ENCODE results near the gene KRT13. TPM values are rescaled to one million over a fixed set of nuclear protein-coding genes. Genes with fewer than 3 reads are reported as not detected.

KRT13 gene
- total RNA-seq, 1 donor from 2014 or later: not detected

GRCh38 chr17:41480581-41480980 is 24.8 kb downstream of the KRT13 start:
- H3K27me3 Mint-ChIP-seq (ENCODE audit: insufficient read depth): peaks cover 7% of the 10 kb centered on the region
- intact Hi-C loops (cut with micrococcal nuclease): no loop called here
- DNase-seq (ENCODE audit: low spot score): no peak
- H3K9me3 Mint-ChIP-seq: no peaks in the 10 kb centered on the region
- no peak overlapping the region for H3K27ac Mint-ChIP-seq
- H3K4me1 Mint-ChIP-seq (ENCODE audit: low read depth): no peaks in the 10 kb centered on the region
- no peaks in the 10 kb centered on the region for H3K36me3 Mint-ChIP-seq (ENCODE audit: low read depth)
- no peak overlapping the region for H3K4me3 Mint-ChIP-seq

- DNase-seq (ENCODE audit: low spot score): no peak
- no peak overlapping the region for H3K4me3 Mint-ChIP-seq
- H3K4me1 Mint-ChIP-seq (ENCODE audit: low read depth): no peaks in the 10 kb centered on the region
- H3K36me3 Mint-ChIP-seq (ENCODE audit: low read depth): no peaks in the 10 kb centered on the region
- H3K27me3 Mint-ChIP-seq (ENCODE audit: insufficient read depth): peaks cover 7% of the 10 kb centered on the region
- intact Hi-C loops (cut with micrococcal nuclease): no loop called here
- H3K27ac Mint-ChIP-seq: no peak overlapping the region
- no peaks in the 10 kb centered on the region for H3K9me3 Mint-ChIP-seq
Measured at GRCh38 chr17:41480136-41480535, 25.3 kb downstream of the KRT13 start.

GRCh38 chr17:41478237-41478636 is 27.2 kb downstream of the KRT13 start:
- Mint-ChIP-seq H3K27me3 (ENCODE audit: insufficient read depth) (peaks cover 5% of the 10 kb centered on the region), H3K27ac (no peak overlapping the region), H3K9me3 (no peaks in the 10 kb centered on the region), H3K4me3 (no peak overlapping the region), H3K36me3 (ENCODE audit: low read depth) (no peaks in the 10 kb centered on the region), H3K4me1 (ENCODE audit: low read depth) (no peaks in the 10 kb centered on the region)
- intact Hi-C loops (cut with micrococcal nuclease): no loop called here
- DNase-seq (ENCODE audit: low spot score): no peak

- no peak for DNase-seq (ENCODE audit: low spot score)
- H3K27me3 Mint-ChIP-seq (ENCODE audit: insufficient read depth): peaks cover 8% of the 10 kb centered on the region
- H3K9me3 Mint-ChIP-seq: no peaks in the 10 kb centered on the region
- intact Hi-C loops (cut with micrococcal nuclease): no loop called here
- no peaks in the 10 kb centered on the region for H3K4me1 Mint-ChIP-seq (ENCODE audit: low read depth)
- no peaks in the 10 kb centered on the region for H3K36me3 Mint-ChIP-seq (ENCODE audit: low read depth)
- no peak overlapping the region for H3K27ac Mint-ChIP-seq
- no peak overlapping the region for H3K4me3 Mint-ChIP-seq
Measured at GRCh38 chr17:41476866-41477815, 28.3 kb downstream of the KRT13 start.

GRCh38 chr17:41475421-41475820 is 30.0 kb downstream of the KRT13 start:
- Mint-ChIP-seq H3K4me3 (no peak overlapping the region), H3K9me3 (no peaks in the 10 kb centered on the region), H3K4me1 (ENCODE audit: low read depth) (no peaks in the 10 kb centered on the region), H3K27me3 (ENCODE audit: insufficient read depth) (peaks cover 8% of the 10 kb centered on the region), H3K36me3 (ENCODE audit: low read depth) (no peaks in the 10 kb centered on the region), H3K27ac (no peak overlapping the region)
- intact Hi-C loops (cut with micrococcal nuclease): no loop called here
- DNase-seq (ENCODE audit: low spot score): no peak

GRCh38 chr17:41474863-41475262 is 30.5 kb downstream of the KRT13 start:
- intact Hi-C loops (cut with micrococcal nuclease): no loop called here
- DNase-seq (ENCODE audit: low spot score): no peak
- Mint-ChIP-seq H3K4me3 (no peak overlapping the region), H3K9me3 (no peaks in the 10 kb centered on the region), H3K4me1 (ENCODE audit: low read depth) (no peaks in the 10 kb centered on the region), H3K36me3 (ENCODE audit: low read depth) (no peaks in the 10 kb centered on the region), H3K27me3 (ENCODE audit: insufficient read depth) (peaks cover 8% of the 10 kb centered on the region), H3K27ac (no peak overlapping the region)

- intact Hi-C loops (cut with micrococcal nuclease): no loop called here
- H3K27ac Mint-ChIP-seq: no peak overlapping the region
- DNase-seq (ENCODE audit: low spot score): no peak
- peaks cover 10% of the 10 kb centered on the region for H3K27me3 Mint-ChIP-seq (ENCODE audit: insufficient read depth)
- H3K4me1 Mint-ChIP-seq (ENCODE audit: low read depth): no peaks in the 10 kb centered on the region
- H3K4me3 Mint-ChIP-seq: no peak overlapping the region
- H3K9me3 Mint-ChIP-seq: no peaks in the 10 kb centered on the region
- no peaks in the 10 kb centered on the region for H3K36me3 Mint-ChIP-seq (ENCODE audit: low read depth)
Measured at GRCh38 chr17:41468346-41468745, 37.1 kb downstream of the KRT13 start.

- DNase-seq (ENCODE audit: low spot score): no peak
- Mint-ChIP-seq H3K27ac (no peak overlapping the region), H3K9me3 (no peaks in the 10 kb centered on the region), H3K4me3 (no peak overlapping the region), H3K27me3 (ENCODE audit: insufficient read depth) (peaks cover 6% of the 10 kb centered on the region), H3K36me3 (ENCODE audit: low read depth) (no peaks in the 10 kb centered on the region), H3K4me1 (ENCODE audit: low read depth) (no peaks in the 10 kb centered on the region)
- intact Hi-C loops (cut with micrococcal nuclease): no loop called here
Measured at GRCh38 chr17:41467561-41467960, 37.9 kb downstream of the KRT13 start.

GRCh38 chr17:41466988-41467387 is 38.4 kb downstream of the KRT13 start, which contains the start of gene KRT32:
Gene KRT32, minus strand, starts transcription at chr17:41467386. Its CDS starts 61 bp downstream, at chr17:41467325.
- no peaks in the 10 kb centered on the region for H3K36me3 Mint-ChIP-seq (ENCODE audit: low read depth)
- H3K9me3 Mint-ChIP-seq: no peaks in the 10 kb centered on the region
- no peak within 1 kb of the TSS for H3K4me3 Mint-ChIP-seq
- H3K27ac Mint-ChIP-seq: no peak within 1 kb of the TSS
- peaks cover 6% of the 10 kb centered on the region for H3K27me3 Mint-ChIP-seq (ENCODE audit: insufficient read depth)
- no peaks in the 10 kb centered on the region for H3K4me1 Mint-ChIP-seq (ENCODE audit: low read depth)
- no peak for DNase-seq (ENCODE audit: low spot score)
- intact Hi-C loops (cut with micrococcal nuclease): no loop called here

- intact Hi-C loops (cut with micrococcal nuclease): no loop called here
- H3K27ac Mint-ChIP-seq: no peak overlapping the region
- H3K9me3 Mint-ChIP-seq: no peaks in the 10 kb centered on the region
- no peaks in the 10 kb centered on the region for H3K36me3 Mint-ChIP-seq (ENCODE audit: low read depth)
- no peaks in the 10 kb centered on the region for H3K4me1 Mint-ChIP-seq (ENCODE audit: low read depth)
- peaks cover 7% of the 10 kb centered on the region for H3K27me3 Mint-ChIP-seq (ENCODE audit: insufficient read depth)
- DNase-seq (ENCODE audit: low spot score): no peak
- no peak overlapping the region for H3K4me3 Mint-ChIP-seq
Measured at GRCh38 chr17:41464682-41465081, 40.7 kb downstream of the KRT13 start.

- no peaks in the 10 kb centered on the region for H3K9me3 Mint-ChIP-seq
- H3K4me3 Mint-ChIP-seq: no peak overlapping the region
- intact Hi-C loops (cut with micrococcal nuclease): no loop called here
- DNase-seq (ENCODE audit: low spot score): no peak
- no peak overlapping the region for H3K27ac Mint-ChIP-seq
- H3K36me3 Mint-ChIP-seq (ENCODE audit: low read depth): no peaks in the 10 kb centered on the region
- peaks cover 7% of the 10 kb centered on the region for H3K27me3 Mint-ChIP-seq (ENCODE audit: insufficient read depth)
- H3K4me1 Mint-ChIP-seq (ENCODE audit: low read depth): no peaks in the 10 kb centered on the region
Measured at GRCh38 chr17:41464173-41464572, 41.2 kb downstream of the KRT13 start.

- Mint-ChIP-seq H3K4me1 (ENCODE audit: low read depth) (no peaks in the 10 kb centered on the region), H3K9me3 (no peaks in the 10 kb centered on the region), H3K27ac (no peak overlapping the region), H3K4me3 (no peak overlapping the region), H3K36me3 (ENCODE audit: low read depth) (no peaks in the 10 kb centered on the region), H3K27me3 (ENCODE audit: insufficient read depth) (peaks cover 7% of the 10 kb centered on the region)
- intact Hi-C loops (cut with micrococcal nuclease): no loop called here
- DNase-seq (ENCODE audit: low spot score): no peak
Measured at GRCh38 chr17:41463746-41464145, 41.7 kb downstream of the KRT13 start.

- Mint-ChIP-seq H3K9me3 (no peaks in the 10 kb centered on the region), H3K4me3 (no peak overlapping the region), H3K27ac (no peak overlapping the region), H3K36me3 (ENCODE audit: low read depth) (no peaks in the 10 kb centered on the region), H3K4me1 (ENCODE audit: low read depth) (no peaks in the 10 kb centered on the region), H3K27me3 (ENCODE audit: insufficient read depth) (peaks cover 4% of the 10 kb centered on the region)
- intact Hi-C loops (cut with micrococcal nuclease): no loop called here
- no peak for DNase-seq (ENCODE audit: low spot score)
Measured at GRCh38 chr17:41462705-41463104, 42.7 kb downstream of the KRT13 start.

Data from activated T-helper 1 cell treated with anti-CD3 and anti-CD28 coated beads, Interleukin-12 subunit alpha, Interleukin-12 subunit beta, Interleukin-2, Interleukin-4 antibody, amounts not matched to agents 30 ng/mL and 10 ng/mL and 1 ng/mL, durations not matched to agents 14 hours and 24 hours and 36 hours (primary cell).